Measurements from ENCODE around the gene UGT2B15. TPM values are rescaled to one million over a fixed set of nuclear protein-coding genes. Genes with fewer than 3 reads are reported as not detected.

The UGT2B15 gene
- total RNA-seq, 3 donors from 2014 or later, result 0.98 to 2.0 TPM; not detected in 1

DNA sequence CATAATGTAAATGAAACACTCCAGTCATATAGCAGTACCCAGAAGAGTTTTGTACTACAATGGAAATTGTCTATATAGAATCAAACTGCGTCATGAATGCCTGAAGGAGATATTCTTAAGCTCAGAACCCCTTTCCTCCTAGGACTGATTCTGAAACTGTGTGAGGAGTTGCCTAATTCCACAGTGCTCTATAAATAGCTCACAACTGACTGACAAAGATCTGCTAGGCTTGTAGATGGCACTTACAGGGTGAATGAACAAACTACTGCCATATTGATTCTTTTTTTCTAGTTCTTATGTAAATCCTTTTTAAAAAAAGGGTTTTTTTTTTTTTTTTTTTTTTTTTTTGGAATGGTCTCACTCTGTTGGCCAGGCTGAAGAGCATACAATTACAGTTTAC, 64.2 kb downstream of the UGT2B15 start:
- Histone ChIP-seq H3K4me1 (no peaks in the 10 kb centered on the region), H3K36me3 (no peaks in the 10 kb centered on the region), H3K27me3 (no peaks in the 10 kb centered on the region), H3K9me3 (no peaks in the 10 kb centered on the region), H3K4me3 (no peak overlapping the region), H3K27ac (no peak overlapping the region)
- TF ChIP-seq, protein P1, sequence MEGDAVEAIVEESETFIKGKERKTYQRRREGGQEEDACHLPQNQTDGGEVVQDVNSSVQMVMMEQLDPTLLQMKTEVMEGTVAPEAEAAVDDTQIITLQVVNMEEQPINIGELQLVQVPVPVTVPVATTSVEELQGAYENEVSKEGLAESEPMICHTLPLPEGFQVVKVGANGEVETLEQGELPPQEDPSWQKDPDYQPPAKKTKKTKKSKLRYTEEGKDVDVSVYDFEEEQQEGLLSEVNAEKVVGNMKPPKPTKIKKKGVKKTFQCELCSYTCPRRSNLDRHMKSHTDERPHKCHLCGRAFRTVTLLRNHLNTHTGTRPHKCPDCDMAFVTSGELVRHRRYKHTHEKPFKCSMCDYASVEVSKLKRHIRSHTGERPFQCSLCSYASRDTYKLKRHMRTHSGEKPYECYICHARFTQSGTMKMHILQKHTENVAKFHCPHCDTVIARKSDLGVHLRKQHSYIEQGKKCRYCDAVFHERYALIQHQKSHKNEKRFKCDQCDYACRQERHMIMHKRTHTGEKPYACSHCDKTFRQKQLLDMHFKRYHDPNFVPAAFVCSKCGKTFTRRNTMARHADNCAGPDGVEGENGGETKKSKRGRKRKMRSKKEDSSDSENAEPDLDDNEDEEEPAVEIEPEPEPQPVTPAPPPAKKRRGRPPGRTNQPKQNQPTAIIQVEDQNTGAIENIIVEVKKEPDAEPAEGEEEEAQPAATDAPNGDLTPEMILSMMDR (IDR thresholded peaks at IDR 0.05), result no peak
- TF ChIP-seq POLR2AphosphoS5 (IDR thresholded peaks at IDR 0.05) (no peak), POLR2A (IDR thresholded peaks at IDR 0.05) (no peak)
- intact Hi-C loops (cut with DNase I; ENCODE audit: low total_unique reads), result no loop called here
- no peak for DNase-seq (ENCODE audit: low spot score in 2 of 2)

DNA sequence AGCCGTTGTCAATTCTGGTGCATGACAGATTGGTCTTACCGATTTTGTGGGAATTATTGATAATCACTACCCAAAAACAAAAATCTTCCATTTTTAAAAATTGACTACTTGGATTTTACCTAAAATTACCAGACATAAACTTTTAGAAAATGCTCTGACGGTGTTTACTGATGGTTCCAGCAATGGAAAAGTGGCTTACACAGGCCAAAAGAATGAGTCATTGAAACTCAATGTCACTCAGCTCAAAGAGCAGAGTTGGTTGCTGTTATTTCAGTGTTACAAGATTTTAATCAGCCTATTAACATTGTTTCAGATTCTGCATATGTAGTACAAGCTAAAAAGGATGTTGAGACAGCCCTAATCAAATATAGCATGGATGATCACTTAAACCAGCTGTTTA, 71.3 kb downstream of the UGT2B15 start:
- TF ChIP-seq POLR2AphosphoS5 (IDR thresholded peaks at IDR 0.05) (no peak), POLR2A (IDR thresholded peaks at IDR 0.05) (no peak)
- TF ChIP-seq, protein P1 (IDR thresholded peaks at IDR 0.05), result no peak
- intact Hi-C loops (cut with DNase I; ENCODE audit: low total_unique reads), result no loop called here
- H3K9me3 ChIP-seq, result no peaks in the 10 kb centered on the region

DNA sequence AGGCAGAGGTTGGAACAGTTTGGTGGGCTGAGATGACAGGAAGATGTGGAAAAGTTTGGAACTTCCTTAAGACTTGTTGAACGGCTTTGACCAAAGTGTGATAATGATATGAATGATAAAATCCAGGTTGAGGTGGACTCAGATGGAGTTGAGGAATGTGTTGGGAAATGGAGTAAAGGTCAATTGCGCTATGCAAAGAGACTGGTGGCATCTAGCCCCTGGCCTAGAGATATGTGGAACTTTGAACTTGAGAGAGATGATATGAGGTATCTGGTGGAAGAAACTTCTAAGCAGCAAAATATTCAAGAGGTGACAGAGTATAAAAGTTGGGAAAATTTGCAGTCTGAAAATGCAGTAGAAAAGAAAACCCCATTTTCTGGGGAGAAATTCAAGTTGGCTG, 73.0 kb downstream of the UGT2B15 start:
- Histone ChIP-seq H3K4me3 (no peak overlapping the region), H3K27ac (no peak overlapping the region), H3K36me3 (no peaks in the 10 kb centered on the region), H3K27me3 (no peaks in the 10 kb centered on the region), H3K9me3 (no peaks in the 10 kb centered on the region), H3K4me1 (no peaks in the 10 kb centered on the region)
- intact Hi-C loops (cut with DNase I; ENCODE audit: low total_unique reads), result no loop called here
- TF ChIP-seq POLR2A (IDR thresholded peaks at IDR 0.05) (no peak), POLR2AphosphoS5 (IDR thresholded peaks at IDR 0.05) (no peak)
- DNase-seq (ENCODE audit: low spot score in 2 of 2), result no peak

More for the DNA sequence above, 71.3 kb downstream of the UGT2B15 start:
- DNase-seq (ENCODE audit: low spot score in 2 of 2), result no peak
- Histone ChIP-seq H3K4me3 (no peak overlapping the region), H3K27me3 (no peaks in the 10 kb centered on the region), H3K4me1 (no peaks in the 10 kb centered on the region), H3K27ac (no peak overlapping the region), H3K36me3 (no peaks in the 10 kb centered on the region)

Other genes with a start within 250 kb of the UGT2B15 start
- 1 to 10 TPM in 2 of 3 donors, not detected in 1; 1.3 to 3.3 TPM for gene TMPRSS11E, start 223.2 kb downstream of the UGT2B15 start, total RNA-seq
- under 1 TPM in 1 of 3 donors, not detected in 2; 0.98 TPM for gene UGT2B17, start 94.3 kb downstream of the UGT2B15 start, total RNA-seq
- not detected for gene UGT2B10, start 145.3 kb upstream of the UGT2B15 start, total RNA-seq

Data from breast epithelium (tissue), 4 donors.